HG03108 (cell line): ENCODE measurements around the gene ACOX3.
"Not testable (repeated sequence)": the region's sequence is repeated elsewhere in the genome, so short reads cannot be mapped to it uniquely, and the experiment has no call there.

Experiments used
- ATAC-seq: cut with Tn5 transposase; IDR thresholded peaks from one replicate; pipeline ENCODE4 v1.9.1; 2021; ENCODE audit warnings: moderate library complexity; ENCODE audit not compliant: unreplicated experiment

Gene ACOX3

GRCh38 chr4:8343262-8343966 lies 97.1 kb downstream of the ACOX3 start:
- no peak for ATAC-seq

- ATAC-seq = no peak
Observed at GRCh38 chr4:8342651-8343261, 97.8 kb downstream of the ACOX3 start.

GRCh38 chr4:8341691-8342090 lies 98.8 kb downstream of the ACOX3 start:
- no peak for ATAC-seq

GRCh38 chr4:8341281-8341680 lies 99.2 kb downstream of the ACOX3 start:
- not testable (repeated sequence) for ATAC-seq

GRCh38 chr4:8340781-8341241 lies 99.7 kb downstream of the ACOX3 start:
- ATAC-seq = no peak

- no peak for ATAC-seq
Observed at GRCh38 chr4:8338351-8338961, 102.1 kb downstream of the ACOX3 start.

GRCh38 chr4:8336412-8337075 lies 104.0 kb downstream of the ACOX3 start:
- ATAC-seq = no peak

- ATAC-seq = no peak
Observed at GRCh38 chr4:8335848-8336247, 104.7 kb downstream of the ACOX3 start.

- ATAC-seq = no peak
Observed at GRCh38 chr4:8334786-8335460, 105.6 kb downstream of the ACOX3 start.

GRCh38 chr4:8333726-8334460 lies 106.6 kb downstream of the ACOX3 start:
- no peak for ATAC-seq

- ATAC-seq = no peak
Observed at GRCh38 chr4:8332891-8333331, 107.6 kb downstream of the ACOX3 start.

- ATAC-seq = no peak
Observed at GRCh38 chr4:8332038-8332857, 108.3 kb downstream of the ACOX3 start.

- no peak for ATAC-seq
Observed at GRCh38 chr4:8331575-8331955, 109.0 kb downstream of the ACOX3 start.

GRCh38 chr4:8330821-8331574 lies 109.5 kb downstream of the ACOX3 start:
- ATAC-seq = no peak

GRCh38 chr4:8329859-8330761 lies 110.4 kb downstream of the ACOX3 start:
- ATAC-seq = no peak

GRCh38 chr4:8329560-8329858 lies 111.0 kb downstream of the ACOX3 start:
- no peak for ATAC-seq

GRCh38 chr4:8328866-8329559 lies 111.5 kb downstream of the ACOX3 start:
- no peak for ATAC-seq
